Activated T-cell treated with anti-CD3 and anti-CD28 coated beads, Interleukin-2, amount 50 U/mL, for 1 hour (primary cell): ENCODE results near the gene SLC18A3.

Experiments
- DNase-seq: peaks from one replicate; pipeline ENCODE4 v3.0.0-alpha.2; 2020

The SLC18A3 gene

DNA sequence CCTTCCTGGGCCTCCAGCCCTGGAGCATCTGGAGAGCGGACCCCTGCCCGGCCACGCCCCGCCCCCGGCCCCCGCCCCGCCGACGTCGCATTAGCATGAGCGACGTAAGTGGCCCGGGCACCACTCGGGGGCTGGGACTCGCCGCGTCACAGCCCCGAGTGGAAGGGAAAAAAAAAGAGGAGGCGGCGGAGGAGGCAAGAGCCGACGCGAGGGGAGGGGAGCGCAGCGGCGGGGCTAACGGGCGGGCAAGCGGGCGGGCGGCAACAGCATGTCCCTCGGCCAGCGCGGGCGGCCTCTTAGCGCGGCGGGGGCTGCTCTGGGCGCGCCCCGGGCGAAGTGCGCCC lies at the start of gene SLC18A3:
Gene SLC18A3, plus strand, starts transcription at position 197 of the 344 bp plus-strand sequence. CDS start 431 bp downstream, outside the sequence.
- DNase-seq, result no peak

DNA sequence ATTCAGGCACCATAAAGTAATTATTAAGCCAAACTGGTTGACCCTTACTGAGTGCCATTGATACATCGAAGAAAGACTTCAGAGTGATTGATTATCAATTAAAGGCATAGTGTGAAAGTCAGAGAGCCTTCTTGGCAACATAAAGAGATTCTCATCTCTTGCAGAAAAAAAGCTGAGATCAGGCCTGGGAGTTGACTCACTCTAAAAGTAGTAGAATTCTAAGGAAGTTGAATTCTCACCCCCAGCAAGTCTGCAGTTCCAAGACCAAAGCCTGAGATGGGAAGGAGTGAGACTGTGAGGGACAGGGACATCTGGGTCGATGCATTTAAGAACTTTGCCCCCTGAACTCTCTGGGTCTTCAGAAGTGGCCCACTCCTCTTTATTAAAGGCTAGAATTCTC lies 49.6 kb upstream of the SLC18A3 start:
- DNase-seq, result no peak

DNA sequence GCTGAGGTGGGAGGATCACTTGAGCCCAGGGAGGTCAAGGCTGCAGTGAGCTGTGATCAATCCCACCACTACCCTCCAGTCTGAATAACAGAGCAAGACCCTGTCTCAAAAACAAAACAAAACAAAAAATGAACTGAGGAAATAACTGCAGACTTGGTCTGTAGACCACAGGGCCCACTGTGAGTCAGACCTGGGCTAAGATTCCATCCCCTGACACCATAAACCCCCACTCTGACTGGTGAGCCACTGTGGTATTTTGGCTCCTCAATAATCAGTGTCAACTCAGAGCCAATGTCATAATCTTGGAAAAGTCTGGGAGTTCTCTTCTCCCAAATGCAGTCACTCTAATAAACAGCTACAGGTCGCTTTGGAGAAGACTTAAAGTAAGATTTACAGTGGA lies 47.2 kb upstream of the SLC18A3 start:
- no peak for DNase-seq

DNA sequence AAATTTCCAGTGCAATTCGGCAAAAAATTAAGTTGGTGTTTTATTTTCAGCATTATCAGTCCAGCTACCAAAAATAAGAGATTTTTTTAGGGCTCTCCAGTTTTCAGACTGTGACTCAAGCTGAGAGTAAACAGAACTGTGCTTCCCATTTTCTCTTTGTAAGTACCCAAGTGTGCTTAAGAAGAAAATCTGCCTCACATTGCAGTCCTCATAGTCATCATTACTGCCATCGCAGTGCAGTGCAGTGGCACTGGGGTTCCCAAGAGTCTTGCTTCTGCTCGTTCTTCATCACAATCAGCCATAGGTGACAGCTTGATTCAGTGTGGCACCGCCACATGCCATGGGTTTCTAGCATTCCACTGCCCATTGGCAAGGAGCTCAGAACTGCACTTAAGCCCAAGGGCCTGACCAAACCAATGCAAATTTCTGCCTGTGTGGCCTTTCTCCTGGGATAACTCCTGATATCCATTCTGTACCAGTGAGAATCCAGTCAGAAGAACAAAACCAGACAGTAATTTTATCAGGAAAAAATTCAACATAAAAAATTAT lies 45.6 kb upstream of the SLC18A3 start:
- no peak for DNase-seq

DNA sequence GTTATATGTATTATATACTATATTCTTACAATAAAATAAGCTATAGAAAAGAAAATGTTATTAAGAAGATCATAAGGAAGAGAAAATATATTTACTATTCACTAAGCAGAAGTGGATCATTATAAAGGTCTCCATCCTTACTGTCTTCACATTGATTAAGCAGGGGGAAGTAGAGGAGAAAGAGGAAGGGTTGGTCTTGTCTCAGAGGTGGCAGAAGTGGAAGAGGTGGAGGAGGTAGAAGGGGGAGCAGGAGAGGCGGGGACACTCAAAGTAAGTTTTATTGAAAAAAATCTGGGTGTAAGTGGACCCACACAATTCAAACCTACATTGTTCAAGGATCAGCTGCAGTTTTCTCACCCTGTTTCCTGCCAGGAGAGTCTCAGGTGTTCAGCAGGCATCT lies 42.3 kb upstream of the SLC18A3 start:
- DNase-seq, result no peak

DNA sequence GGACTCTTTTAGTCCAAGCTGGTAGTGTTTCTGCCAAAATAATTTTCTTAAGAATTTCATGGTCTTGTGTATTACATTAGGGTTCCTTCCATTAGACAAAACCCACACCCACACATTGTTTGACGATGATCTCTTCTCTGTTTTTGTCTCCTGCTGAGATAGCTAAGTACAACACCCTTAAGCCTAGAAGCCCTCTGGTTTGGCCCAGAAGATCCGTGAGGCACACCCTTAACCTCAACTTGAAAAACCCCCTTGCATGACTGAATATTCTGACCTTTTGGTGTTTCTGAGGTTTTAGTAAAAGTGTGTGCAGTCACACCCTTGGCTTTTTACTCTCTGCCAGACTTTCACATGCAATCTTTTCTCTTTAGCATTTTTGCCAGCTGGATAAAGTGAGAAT lies 41.9 kb upstream of the SLC18A3 start:
- DNase-seq, result no peak

DNA sequence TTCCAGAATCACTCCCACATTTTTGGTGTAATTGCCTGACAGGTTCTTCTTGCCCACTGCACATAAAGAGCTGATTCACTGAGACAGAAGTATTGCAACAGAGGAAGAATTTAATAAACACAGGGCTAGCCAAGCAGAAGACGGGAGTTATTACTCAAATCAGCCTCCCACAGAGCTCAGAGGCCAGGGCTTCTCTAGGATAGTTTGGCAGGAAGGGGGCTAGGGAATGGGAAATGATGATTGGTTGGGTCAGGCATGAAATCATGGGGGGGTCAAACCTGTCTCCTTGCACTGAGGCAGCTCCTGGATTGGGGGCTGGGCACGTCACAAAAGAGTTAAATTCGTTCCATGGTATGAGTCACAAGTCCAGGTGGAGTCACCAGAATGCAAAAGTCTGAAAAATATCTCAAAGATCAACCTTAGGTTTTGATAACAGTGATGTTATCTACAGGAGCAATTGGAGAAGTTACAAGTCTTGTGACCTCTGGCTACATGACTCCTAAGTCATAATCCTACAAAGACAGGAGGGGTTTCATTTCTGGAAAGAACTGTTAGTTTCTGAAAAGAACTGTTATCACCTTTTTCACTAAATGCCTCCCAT lies 41.0 kb upstream of the SLC18A3 start:
- no peak for DNase-seq

DNA sequence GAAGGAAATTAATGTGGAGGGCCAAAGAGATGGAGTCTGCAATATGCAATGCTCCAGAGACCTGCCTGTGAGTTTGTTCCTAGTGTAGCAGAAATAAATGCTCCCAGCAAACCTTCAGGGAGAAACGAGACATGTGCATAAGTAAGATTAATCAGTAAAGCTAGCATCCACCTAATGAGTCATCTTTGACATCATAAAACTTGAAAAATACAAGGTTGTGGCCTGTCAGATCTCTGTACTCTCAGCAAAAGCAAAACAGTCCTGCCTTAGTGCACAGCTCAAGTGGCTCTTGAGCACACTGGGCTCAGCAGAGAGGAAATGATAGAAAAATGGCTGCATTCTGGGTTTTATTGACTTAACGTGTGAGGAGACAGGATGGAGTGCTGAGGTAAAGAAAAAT lies 38.7 kb upstream of the SLC18A3 start:
- no peak for DNase-seq

DNA sequence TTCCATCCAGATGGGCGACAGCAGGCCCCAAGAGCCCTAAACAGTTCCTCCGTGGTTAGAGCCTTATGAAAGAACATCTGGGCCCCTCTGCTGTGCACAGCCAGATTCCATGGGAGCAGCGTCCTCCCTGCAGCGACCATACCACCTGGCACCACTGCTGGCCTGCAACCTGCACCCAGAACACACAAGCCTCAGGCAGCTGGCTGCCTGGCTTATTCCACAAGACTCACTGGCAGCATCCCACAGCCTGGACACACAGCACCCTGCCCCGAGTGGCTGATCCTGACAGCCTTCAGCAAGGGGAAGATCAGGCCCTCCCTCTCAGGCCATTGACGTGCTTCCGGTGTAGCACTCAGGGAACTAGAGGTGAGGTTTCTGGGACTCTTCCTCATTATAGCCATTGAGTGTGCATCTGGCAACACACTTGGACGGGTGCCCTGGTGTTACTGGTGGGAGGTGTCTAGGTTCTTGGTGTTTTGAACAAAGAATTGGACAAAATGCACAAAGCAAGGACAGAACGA lies 37.5 kb upstream of the SLC18A3 start:
- DNase-seq, result no peak

DNA sequence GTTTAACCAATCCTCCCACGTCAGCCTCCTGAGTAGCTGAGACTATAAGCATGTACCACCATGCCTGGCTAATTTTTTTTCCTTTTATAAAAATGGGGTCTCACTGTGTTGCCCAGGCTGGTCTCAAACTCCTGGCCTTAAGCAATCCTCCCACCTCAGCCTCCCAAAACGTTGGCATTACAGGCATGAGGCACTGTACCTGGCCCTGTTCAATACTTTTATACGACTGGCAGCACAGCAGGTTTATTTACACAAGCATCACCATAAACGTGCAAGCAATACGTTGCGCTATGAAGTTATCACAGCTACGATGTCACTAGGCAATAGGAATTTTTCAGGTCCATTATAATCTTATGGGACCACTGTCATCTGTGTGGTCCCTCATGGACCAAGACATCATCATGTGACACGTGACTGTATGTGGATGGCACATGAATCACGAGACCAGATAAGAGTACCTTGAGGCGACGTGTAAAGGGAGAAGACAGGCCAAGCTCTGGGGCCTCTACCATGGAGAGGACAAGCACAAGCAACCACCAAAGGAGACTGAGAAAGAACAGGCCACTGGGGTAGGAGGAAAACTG lies 34.5 kb upstream of the SLC18A3 start:
- no peak for DNase-seq

DNA sequence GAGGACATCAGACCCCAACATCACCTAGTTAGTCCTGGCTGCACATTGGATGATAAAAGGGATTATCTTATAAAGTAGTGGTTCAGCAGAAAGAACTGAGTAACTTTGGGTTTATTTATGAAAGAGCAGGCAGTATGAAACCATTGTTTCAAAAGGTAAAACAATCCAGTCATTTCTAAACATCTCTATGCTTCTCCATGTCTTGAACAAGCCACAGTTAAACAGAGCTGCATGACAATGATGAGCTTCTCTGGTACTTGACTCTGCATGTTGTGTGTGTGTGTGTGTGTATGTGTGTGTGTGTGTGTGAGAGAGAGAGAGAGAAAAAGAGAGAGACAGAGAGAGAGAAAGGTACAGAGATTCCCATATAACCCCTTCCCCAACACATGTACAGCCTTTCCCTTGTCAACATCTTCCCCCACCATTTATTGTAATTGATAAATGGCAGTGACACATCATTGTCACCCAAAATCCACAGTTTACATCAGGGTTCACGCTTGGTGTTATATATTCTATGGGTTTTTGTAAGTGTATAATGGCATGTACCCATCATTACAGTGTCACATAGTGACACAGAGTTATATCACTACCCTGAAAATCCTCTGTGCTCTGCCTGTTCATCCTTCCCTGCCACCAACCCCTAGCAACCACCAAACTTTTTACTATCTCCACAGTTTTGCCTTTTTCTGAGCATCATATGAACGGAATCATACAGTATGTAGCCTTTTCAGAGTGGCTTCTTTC lies 32.8 kb upstream of the SLC18A3 start:
- no peak for DNase-seq

DNA sequence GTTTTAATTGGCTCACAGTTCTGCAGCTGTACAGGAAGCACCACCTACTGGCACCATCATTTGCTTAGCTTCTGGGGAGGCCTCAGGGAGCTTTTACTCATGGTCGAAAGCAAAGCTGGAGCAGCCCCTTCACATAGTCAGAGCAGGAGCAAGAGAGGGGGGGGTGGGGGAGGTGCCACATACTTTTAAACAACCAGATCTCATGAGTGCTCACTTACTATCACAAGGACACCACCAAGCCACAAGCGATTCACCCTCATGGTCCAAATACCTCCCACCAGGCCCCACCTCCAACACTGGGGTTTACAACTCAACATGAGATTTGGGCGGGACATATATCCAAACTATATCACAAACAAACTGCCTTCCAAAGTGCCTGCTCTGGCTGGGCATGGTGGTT lies 31.7 kb upstream of the SLC18A3 start:
- no peak for DNase-seq

DNA sequence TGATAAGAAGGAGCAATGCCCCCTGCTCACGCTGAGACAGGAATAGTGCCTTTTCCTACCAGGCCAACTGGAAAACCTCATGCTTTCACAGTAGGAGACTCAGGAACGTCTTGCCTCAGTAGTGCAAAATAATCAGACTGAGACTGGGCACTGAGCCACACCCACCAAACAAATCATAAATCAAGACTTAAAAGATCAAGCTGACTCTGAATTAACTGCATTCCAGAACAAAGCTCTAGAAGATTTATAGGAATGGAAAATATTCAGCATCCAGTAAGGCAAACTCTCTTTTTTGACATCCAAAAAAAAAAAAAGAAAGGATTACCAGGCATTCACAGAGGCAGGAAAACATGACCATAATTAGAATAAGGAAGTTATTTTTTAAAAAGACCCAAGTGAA lies 30.5 kb upstream of the SLC18A3 start:
- DNase-seq, result no peak

DNA sequence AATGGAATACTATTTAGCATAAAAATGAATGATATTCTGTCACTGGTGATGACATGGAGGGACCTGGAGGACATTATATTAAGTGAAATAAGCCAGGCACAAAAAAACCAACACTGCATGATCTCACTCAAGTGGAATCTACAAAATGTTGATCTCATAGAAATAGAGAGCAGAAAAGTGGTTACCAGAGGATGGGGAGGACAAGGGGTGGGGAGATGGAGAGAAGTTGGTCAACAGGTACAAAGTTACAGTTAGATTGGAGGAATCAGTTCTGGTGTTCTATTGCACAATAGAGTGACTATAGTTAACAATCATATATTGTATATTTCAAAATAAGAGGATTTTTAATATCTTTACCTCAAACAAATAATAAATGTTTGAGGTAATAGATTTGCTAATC lies 24.7 kb upstream of the SLC18A3 start:
- no peak for DNase-seq

DNA sequence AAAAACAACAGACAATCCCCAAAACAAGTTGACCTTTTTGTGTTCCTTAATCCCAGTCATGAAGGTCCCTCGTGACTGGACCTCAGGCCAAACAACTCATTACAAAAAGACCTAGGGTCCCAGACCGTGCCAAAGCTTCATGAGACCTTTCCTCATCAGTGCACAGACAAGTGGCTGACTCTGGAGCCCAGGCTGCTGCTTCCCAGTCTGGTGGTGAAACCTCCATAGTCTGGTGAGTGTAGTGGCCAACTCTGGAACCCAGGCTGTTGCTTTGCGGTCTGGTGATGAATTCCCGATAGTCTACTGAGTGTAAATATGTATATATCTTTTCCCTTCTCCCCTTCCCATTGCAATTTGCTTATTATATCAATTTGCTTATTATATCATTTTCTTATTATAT lies 22.1 kb upstream of the SLC18A3 start:
- DNase-seq, result no peak

DNA sequence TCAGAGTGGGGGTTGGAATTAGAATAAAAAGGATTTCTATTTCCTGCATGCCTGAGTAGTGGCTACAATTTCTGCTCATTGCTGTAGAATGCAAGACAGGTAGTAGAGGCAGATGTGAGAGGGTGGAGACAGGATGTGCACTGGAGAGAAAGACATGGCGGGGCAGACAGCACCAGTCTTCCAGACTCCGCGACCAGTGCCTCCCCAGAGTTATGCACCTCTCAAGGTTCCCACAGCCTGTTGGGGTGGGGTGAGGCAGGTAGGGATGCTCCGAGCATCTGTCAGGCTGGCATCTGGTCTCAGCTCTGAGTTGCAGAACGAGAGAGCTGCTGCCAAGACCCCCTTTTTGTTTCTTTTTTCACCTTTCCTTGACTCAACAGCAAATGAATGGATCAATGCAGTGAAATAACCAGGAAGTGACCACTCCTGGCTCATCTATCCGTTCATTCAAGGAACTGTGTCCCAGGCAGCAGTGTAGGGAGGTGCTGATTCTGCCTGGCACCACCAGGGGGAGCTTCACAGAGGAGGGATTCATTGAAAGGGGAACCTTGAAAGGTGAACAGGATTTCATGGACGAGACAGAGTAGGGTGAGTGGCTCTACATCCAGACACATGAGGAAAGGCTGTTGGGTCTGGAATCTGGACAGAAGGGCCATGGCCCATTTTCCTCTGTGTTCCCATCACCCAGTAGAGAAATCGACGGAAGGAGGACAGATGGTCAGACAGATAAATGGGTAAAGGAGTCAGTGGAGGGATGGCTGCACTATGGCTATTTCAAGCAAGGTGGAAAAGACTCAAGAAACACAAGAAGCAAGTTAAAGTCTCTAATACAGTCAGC lies 17.2 kb upstream of the SLC18A3 start:
- peak; percentile 46 for DNase-seq

DNA sequence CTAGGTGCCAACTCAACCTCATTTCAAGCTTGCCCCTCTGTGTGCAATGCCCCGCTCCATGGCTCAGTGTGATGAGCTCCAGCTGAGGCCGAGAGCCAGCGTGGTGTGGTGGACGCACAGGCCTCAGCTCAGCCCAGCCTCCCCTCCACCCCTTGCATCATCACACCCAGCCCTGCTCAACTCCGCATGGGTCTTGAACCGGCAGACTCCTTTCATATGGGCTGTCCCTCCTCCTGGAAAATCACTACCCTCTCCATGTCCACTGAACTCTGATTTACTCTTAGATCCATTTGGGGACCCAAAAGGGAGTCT lies 16.6 kb upstream of the SLC18A3 start:
- DNase-seq, result no peak

DNA sequence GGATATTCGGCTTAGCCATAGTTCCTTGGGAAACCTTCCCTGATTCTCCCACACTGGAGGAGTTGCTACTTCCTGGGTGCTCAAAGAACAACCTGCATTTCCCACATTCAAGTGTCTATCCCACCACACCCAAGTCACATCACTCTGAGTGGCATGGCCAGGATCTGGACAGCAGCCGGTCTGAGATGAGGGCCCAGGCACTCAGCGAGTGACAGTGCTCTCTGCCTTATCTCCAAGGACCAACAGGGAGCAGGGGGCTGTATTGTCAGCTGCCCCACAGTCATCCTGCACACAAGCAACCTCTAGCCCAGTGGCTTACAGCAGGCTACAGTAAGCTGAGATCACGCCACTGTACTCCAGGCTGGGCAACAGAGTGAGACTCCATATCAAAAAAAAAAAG lies 16.1 kb upstream of the SLC18A3 start:
- DNase-seq, result no peak

DNA sequence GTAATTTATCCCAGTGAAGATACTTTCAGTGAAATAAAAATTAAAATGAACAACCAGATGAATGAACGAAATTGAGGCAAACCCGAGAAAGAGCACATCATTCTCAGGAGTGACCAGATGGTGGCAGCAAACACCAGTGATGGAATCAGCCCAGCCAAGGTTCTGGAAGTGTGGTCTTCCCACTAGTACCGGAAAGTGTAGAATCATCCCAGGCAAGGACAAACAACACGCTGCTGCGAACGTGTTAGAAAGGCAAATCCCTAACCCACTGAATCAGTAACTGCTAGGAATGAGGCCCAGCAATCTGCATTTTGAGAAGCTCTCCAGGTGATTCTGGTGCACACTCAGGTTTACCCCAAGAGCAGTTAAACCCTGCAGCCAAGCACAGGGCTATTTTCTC lies 15.5 kb upstream of the SLC18A3 start:
- DNase-seq, result no peak

DNA sequence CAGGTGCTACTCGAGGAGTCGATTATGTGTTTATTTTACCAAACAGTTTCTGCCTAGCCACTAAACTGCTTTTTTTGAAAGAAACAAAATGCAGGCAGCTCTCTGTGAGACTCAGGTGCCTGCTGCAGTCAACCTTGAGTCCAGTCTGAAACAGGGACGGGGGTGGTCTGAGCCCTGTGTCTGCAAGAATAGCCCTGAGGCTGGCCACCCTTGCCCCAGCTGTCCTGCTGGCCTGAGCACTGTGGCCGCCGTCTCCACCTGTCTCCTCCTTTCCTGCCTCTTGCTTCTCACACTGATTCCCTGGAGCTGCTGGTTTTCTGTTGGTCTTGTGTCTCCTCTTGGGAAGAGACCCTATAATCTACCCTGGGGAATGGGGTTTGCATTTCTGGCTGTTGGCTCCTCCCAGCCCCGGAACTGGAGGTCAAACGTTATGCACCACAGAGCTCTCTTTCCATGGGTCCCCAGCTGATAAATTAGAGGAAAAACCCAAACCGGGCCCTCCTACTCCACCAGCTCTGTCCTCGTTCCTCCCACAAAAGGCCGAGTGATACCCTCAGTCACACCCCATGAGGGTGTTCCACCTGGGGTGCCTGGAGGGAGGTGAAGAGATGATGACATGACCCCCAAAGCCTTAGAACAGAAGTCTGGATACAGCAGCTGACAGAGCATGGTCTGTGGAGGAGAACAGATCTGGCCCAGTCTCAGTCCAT lies 15.0 kb upstream of the SLC18A3 start:
- DNase-seq, result no peak

DNA sequence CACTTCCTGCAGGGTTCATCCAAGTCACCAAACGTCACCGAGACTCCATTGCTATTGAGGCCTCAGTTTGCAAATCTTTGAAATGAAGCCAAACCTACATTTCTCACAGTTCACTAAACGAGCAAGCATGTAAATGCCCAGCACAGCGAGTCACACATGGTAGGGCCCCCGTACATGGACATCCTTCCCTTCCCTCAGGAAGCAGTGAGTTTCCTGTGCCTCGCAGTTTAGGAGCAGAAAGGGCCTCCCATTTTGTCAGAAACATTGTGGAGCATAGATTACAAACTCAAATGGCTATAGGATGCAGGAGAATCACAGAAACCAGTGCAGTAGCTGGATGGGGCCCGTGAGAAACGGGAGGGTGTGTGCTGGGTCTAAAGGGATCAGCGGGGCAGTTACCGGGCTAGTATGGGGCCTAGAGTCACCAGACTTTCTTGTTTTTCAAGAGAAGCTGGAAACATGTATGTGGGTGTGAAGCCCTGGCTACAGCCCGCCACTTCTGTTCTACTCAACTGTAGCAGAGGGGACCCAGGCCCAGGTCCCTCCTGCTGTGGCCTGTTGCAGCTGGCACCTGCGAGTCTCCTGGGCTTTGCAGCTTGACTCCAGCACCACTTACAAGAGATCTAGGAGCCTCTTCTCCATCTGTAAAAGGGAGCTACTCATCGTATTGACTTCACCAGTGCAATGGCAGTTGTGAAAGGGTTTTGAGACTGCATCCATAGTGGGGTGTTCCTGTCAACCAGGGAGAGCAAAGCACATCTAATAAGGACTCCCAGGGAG lies 14.2 kb upstream of the SLC18A3 start:
- DNase-seq, result no peak

DNA sequence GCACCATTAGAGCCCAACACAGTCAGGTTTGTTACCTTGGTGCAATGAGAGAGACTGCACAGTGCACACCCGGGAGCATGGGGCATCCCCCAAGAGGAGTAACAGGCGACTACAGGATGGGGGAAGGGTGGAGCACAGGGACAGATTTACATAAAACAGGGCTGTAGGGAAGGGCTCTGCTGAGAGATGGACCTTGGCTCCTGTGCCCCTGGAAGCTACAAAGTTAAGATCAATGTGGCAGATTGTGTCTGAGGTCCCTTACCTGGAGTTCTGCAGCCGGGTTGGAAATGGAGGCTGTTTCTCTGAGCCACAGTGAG lies 13.7 kb upstream of the SLC18A3 start:
- DNase-seq, result no peak
